PC-3 (cell line): Measurements from ENCODE around the gene ZNF687.

Source experiments
- EZH2 ChIP-seq: fragments of 300-600 bp; sonication (generic); IDR thresholded peaks from one replicate; pipeline ENCODE4 v1.6.1; 2017; ENCODE audit warnings: antibody characterized with exemption, mild to moderate bottlenecking, low read length; ENCODE audit not compliant: unreplicated experiment
- EZH2phosphoT487 ChIP-seq: fragments of 300-600 bp; sonication (generic); IDR thresholded peaks from 2 replicates; pipeline ENCODE4 v1.6.1; 2018; ENCODE audit warnings: mild to moderate bottlenecking, antibody characterized with exemption, low read length, borderline replicate concordance
- TF ChIP-seq, protein P1 (sequence below): fragments of 300-600 bp; sonication (generic); conservative IDR thresholded peaks from 2 replicates; pipeline ENCODE4 v1.5.1; 2017; ENCODE audit warnings: antibody characterized with exemption, low read depth, mild to moderate bottlenecking, low read length

DNA sequence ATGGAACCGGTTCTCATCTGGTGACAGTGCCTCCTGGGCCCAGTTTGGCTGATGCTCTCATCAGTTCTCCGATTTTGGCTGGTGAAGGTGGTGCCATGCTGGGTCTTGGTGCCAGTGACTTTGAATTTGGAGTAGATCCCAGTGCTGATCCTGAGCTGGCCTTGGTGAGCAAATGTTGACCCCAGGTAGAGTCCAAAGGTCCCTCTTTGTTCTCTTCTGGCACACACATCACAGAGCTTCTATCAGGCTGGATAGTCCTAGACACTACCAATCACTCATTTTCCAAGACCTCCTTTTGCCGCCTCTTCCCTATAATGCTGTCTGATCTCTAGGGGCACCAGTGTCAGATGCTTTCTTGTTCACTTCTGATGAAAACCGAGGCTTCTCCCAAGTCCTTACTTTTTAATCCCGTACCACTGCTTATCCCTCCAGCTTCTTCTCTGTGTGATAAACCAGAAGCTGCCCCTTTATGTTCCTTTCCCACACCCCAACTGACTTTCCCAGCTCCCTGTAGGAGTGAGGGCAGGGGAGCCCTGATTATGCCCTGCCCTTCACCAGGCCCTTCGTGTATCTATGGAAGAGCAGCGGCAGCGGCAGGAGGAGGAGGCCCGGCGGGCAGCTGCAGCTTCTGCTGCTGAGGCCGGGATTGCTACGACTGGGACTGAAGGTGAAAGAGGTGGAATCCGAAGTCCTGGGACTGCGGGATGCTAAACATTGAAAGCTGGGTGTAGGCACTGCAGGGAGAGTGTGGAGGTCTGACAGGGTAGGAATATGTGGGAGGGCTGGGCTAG lies 16.5 kb upstream of the ZNF687 start:
- TF ChIP-seq, protein P1, sequence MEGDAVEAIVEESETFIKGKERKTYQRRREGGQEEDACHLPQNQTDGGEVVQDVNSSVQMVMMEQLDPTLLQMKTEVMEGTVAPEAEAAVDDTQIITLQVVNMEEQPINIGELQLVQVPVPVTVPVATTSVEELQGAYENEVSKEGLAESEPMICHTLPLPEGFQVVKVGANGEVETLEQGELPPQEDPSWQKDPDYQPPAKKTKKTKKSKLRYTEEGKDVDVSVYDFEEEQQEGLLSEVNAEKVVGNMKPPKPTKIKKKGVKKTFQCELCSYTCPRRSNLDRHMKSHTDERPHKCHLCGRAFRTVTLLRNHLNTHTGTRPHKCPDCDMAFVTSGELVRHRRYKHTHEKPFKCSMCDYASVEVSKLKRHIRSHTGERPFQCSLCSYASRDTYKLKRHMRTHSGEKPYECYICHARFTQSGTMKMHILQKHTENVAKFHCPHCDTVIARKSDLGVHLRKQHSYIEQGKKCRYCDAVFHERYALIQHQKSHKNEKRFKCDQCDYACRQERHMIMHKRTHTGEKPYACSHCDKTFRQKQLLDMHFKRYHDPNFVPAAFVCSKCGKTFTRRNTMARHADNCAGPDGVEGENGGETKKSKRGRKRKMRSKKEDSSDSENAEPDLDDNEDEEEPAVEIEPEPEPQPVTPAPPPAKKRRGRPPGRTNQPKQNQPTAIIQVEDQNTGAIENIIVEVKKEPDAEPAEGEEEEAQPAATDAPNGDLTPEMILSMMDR, result no peak
- TF ChIP-seq EZH2 (no peak), EZH2phosphoT487 (no peak)
